Liver (tissue), 3 donors: ENCODE results near the gene TEX44.

Experiments
- JUND ChIP-seq, 2 donors: IDR thresholded peaks; 2 replicates each; pipeline ENCODE4 v1.6.1; 2016; ENCODE audit warnings: antibody characterized with exemption in 2 of 2
- TF ChIP-seq, protein P1 (sequence below): fragments of 150-350 bp; IDR thresholded peaks from 2 replicates; pipeline ENCODE4 v1.5.1; 2017; ENCODE audit warnings: improper control_type of control experiment, low read depth, low read length; ENCODE audit not compliant: missing input control
- TF ChIP-seq, protein P2 (sequence below): IDR thresholded peaks from 2 replicates; pipeline ENCODE4 v1.6.1; 2016; ENCODE audit warnings: antibody characterized with exemption, mild to moderate bottlenecking
- donor health status: healthy.
- donor health status: healthy.

DNA sequence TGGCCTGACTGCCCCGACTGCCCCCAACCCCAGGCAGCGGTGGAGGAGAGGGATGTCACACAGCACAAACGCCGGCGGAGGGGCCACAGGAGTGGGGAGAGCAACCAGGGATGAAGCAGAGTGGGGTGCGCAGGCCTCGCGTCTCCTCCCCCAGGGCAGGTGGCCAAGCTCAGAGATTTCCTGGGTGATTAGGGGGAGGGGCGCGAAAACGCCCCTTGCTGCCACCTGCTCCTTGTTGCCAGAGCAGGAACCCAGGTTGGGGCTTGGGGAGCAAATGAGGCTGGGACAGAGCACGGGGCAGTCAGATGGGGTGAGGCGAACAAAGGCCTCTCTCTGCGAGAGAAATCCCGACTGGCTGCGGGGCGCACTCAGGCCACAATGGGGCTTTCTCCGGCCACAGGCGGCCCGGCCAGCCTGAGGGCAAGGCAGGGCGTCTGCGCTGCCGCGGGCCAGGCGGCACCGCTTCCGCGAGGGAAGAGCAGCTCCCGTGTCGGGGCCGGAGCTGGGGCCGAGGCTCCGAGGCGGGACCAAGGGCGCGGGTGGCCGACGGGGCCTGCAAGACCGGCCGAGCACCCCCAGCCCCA, 11.5 kb downstream of the TEX44 start:
- TF ChIP-seq, protein P1, sequence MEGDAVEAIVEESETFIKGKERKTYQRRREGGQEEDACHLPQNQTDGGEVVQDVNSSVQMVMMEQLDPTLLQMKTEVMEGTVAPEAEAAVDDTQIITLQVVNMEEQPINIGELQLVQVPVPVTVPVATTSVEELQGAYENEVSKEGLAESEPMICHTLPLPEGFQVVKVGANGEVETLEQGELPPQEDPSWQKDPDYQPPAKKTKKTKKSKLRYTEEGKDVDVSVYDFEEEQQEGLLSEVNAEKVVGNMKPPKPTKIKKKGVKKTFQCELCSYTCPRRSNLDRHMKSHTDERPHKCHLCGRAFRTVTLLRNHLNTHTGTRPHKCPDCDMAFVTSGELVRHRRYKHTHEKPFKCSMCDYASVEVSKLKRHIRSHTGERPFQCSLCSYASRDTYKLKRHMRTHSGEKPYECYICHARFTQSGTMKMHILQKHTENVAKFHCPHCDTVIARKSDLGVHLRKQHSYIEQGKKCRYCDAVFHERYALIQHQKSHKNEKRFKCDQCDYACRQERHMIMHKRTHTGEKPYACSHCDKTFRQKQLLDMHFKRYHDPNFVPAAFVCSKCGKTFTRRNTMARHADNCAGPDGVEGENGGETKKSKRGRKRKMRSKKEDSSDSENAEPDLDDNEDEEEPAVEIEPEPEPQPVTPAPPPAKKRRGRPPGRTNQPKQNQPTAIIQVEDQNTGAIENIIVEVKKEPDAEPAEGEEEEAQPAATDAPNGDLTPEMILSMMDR: no peak
- no peak for TF ChIP-seq JUND (IDR thresholded peaks at IDR 0.05)
- TF ChIP-seq, protein P2, sequence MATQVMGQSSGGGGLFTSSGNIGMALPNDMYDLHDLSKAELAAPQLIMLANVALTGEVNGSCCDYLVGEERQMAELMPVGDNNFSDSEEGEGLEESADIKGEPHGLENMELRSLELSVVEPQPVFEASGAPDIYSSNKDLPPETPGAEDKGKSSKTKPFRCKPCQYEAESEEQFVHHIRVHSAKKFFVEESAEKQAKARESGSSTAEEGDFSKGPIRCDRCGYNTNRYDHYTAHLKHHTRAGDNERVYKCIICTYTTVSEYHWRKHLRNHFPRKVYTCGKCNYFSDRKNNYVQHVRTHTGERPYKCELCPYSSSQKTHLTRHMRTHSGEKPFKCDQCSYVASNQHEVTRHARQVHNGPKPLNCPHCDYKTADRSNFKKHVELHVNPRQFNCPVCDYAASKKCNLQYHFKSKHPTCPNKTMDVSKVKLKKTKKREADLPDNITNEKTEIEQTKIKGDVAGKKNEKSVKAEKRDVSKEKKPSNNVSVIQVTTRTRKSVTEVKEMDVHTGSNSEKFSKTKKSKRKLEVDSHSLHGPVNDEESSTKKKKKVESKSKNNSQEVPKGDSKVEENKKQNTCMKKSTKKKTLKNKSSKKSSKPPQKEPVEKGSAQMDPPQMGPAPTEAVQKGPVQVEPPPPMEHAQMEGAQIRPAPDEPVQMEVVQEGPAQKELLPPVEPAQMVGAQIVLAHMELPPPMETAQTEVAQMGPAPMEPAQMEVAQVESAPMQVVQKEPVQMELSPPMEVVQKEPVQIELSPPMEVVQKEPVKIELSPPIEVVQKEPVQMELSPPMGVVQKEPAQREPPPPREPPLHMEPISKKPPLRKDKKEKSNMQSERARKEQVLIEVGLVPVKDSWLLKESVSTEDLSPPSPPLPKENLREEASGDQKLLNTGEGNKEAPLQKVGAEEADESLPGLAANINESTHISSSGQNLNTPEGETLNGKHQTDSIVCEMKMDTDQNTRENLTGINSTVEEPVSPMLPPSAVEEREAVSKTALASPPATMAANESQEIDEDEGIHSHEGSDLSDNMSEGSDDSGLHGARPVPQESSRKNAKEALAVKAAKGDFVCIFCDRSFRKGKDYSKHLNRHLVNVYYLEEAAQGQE: no peak
